ENCODE measurements around the gene MTA2. TPM values are rescaled to one million over a fixed set of nuclear protein-coding genes. Genes with fewer than 3 reads are reported as not detected.

The MTA2 gene
- total RNA-seq, 2 experiments from 2014 or later: 130 to 174 TPM

DNA sequence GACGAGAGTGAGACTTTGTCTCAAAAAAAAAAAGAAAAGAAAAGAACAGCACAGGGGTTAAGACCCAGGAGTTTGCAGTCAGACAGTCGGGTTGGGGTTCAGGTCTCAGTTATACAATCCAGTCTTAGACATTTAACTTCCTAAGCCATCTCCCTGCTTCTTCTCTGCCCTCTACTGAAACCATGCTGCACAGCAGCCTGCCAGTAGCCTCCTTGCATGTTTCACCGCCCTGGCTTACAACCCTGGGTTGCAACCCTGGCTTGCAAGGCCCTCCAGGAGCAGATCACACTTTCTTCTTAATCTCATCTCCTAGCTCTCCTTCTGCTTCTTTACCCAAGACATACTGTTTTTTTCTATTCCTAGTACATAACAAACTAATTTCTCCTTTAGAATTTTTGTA, 26.0 kb upstream of the MTA2 start:
- DNase-seq (ENCODE audit: low spot score): no peak

DNA sequence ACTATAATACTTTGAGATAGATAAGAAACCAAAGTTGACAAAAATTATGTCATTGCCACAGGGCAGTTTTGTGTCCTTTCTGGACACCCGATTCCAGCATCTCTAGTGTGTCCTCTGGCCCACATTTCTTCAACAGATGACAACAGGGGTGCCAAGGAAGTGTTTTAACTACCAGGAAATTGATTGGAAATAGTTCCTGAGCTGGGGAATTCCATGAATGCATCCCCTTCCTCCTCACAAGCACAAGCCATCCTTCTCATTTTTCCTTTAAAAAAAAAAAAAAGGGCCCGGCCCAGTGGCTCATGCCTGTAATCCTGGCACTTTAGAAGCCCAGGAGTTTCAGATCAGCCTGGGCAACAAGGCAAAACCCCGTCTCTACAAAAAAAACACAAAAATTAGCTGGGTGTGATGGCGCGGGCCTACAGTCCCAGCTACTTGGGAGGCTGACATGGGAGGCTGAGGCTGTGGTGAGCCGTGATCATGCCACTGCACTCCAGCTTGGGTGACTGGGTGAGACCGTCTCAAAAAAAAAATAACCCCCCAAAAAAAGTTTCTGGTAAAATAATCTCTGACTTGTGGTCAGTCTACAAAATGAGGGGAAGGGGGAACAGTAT, 20.9 kb upstream of the MTA2 start:
- Histone ChIP-seq H3K9me2 (ENCODE audit: insufficient read depth, low read length) (no peaks in the 10 kb centered on the region), H3K36me3 (ENCODE audit: insufficient read depth, low read length) (peaks cover 46% of the 10 kb centered on the region), H3K79me2 (ENCODE audit: insufficient read depth, low read depth, low read length) (peaks cover 24% of the 10 kb centered on the region), H3K9me3 (ENCODE audit: low read length) (no peaks in the 10 kb centered on the region), H4K20me1 (ENCODE audit: insufficient read depth, low read length) (no peaks in the 10 kb centered on the region), H2AFZ (ENCODE audit: low read length) (peak overlapping the region; percentile 68; the same call in 1 of the 2 replicates), H3K4me3 (ENCODE audit: low read depth, low read length, poor library complexity, severe bottlenecking) (peak overlapping the region; percentile 18), H3K4me2 (ENCODE audit: low read length) (peak overlapping the region; percentile 51), H3K27ac (ENCODE audit: low read depth, low read length, poor library complexity, severe bottlenecking) (peak overlapping the region; percentile 83), H3K4me1 (ENCODE audit: insufficient read depth, low read length, poor library complexity, severe bottlenecking) (peaks cover 25% of the 10 kb centered on the region)
- POLR2A ChIA-PET: interaction anchor here (0.5 to 2.7 kb wide), 7 partner anchors 11 to 101 kb away, joined by 3 to 17 read pairs (median 4); partner anchors contain the start of genes C11orf98, CSKMT and TUT1
- BruUV-seq (replicated peaks): TSS peak; percentile 94
- CTCF ChIA-PET (ENCODE audit: unreplicated experiment): interaction anchor here (0.6 kb wide), 1 partner anchor 30 kb away, joined by 7 read pairs; the partner anchor contains the start of gene INTS5
- no peak for TF ChIP-seq EZH2phosphoT487 (IDR thresholded peaks at IDR 0.05; ENCODE audit: borderline replicate concordance, low read depth, low read length)
- TF ChIP-seq, protein P1, sequence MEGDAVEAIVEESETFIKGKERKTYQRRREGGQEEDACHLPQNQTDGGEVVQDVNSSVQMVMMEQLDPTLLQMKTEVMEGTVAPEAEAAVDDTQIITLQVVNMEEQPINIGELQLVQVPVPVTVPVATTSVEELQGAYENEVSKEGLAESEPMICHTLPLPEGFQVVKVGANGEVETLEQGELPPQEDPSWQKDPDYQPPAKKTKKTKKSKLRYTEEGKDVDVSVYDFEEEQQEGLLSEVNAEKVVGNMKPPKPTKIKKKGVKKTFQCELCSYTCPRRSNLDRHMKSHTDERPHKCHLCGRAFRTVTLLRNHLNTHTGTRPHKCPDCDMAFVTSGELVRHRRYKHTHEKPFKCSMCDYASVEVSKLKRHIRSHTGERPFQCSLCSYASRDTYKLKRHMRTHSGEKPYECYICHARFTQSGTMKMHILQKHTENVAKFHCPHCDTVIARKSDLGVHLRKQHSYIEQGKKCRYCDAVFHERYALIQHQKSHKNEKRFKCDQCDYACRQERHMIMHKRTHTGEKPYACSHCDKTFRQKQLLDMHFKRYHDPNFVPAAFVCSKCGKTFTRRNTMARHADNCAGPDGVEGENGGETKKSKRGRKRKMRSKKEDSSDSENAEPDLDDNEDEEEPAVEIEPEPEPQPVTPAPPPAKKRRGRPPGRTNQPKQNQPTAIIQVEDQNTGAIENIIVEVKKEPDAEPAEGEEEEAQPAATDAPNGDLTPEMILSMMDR (conservative IDR thresholded peaks at IDR 0.05; ENCODE audit: low read length): no peak
- intact Hi-C loops (cut with micrococcal nuclease; ENCODE audit: unreplicated experiment): loop anchor here (2.0 kb wide), 2 partner anchors 30 to 32 kb away; partner anchors contain the start of genes INTS5 and TUT1
- no peak for DNase-seq (ENCODE audit: low spot score)

More for the DNA sequence above, 26.0 kb upstream of the MTA2 start:
- H3K79me2 ChIP-seq (ENCODE audit: insufficient read depth, low read depth, low read length): no peaks in the 10 kb centered on the region
- H3K27ac ChIP-seq (ENCODE audit: low read depth, low read length, poor library complexity, severe bottlenecking): no peak overlapping the region
- no peak overlapping the region for H3K4me3 ChIP-seq (ENCODE audit: low read depth, low read length, poor library complexity, severe bottlenecking)
- no peaks in the 10 kb centered on the region for H3K4me1 ChIP-seq (ENCODE audit: insufficient read depth, low read length, poor library complexity, severe bottlenecking)
- no peaks in the 10 kb centered on the region for H3K9me3 ChIP-seq (ENCODE audit: low read length)
- H3K9me2 ChIP-seq (ENCODE audit: insufficient read depth, low read length): no peaks in the 10 kb centered on the region
- no peak for TF ChIP-seq EZH2phosphoT487 (IDR thresholded peaks at IDR 0.05; ENCODE audit: borderline replicate concordance, low read depth, low read length)
- TF ChIP-seq, protein P1 (conservative IDR thresholded peaks at IDR 0.05; ENCODE audit: low read length): peak; percentile 23; the same call in 1 of the 2 replicates
- intact Hi-C loops (cut with micrococcal nuclease; ENCODE audit: unreplicated experiment): no loop called here
- no TSS peak for BruUV-seq (replicated peaks)
- no peaks in the 10 kb centered on the region for H4K20me1 ChIP-seq (ENCODE audit: insufficient read depth, low read length)
- ChIA-PET CTCF (ENCODE audit: unreplicated experiment) (no interaction called here), POLR2A (interaction anchor here (0.6 to 1.1 kb wide), 2 partner anchors 19 to 122 kb away, joined by 3 to 4 read pairs; partner anchors contain the start of gene GANAB)
- H3K4me2 ChIP-seq (ENCODE audit: low read length): no peak overlapping the region
- H3K36me3 ChIP-seq (ENCODE audit: insufficient read depth, low read length): peaks cover 80% of the 10 kb centered on the region
- H2AFZ ChIP-seq (ENCODE audit: low read length): no peak overlapping the region

Data from OCI-LY7 (cell line).